Activated T-helper 17 cell treated with anti-CD3 and anti-CD28 coated beads, Interleukin-2, amount 50 U/mL, for 72 hours (primary cell): Measurements from ENCODE around the gene FOXD2. TPM values are rescaled to one million over a fixed set of nuclear protein-coding genes. Genes with fewer than 3 reads are reported as not detected.
"Not testable (repeated sequence)": the region's sequence is repeated elsewhere in the genome, so short reads cannot be mapped to it uniquely, and the experiment has no call there.

ENCODE experiments used
- ATAC-seq: fragments of 150-1000 bp; cut with Tn5 transposase; replicated peaks from 2 replicates; pipeline ENCODE4 v1.10.0; 2021; ENCODE audit warnings: mild to moderate bottlenecking, moderate library complexity
- H3K27ac Mint-ChIP-seq: one replicate; pipeline ENCODE4 v1.8.0; 2022; ENCODE audit warnings: mixed read lengths
- H3K27me3 Mint-ChIP-seq: one replicate; pipeline ENCODE4 v1.8.0; 2022; ENCODE audit warnings: mixed read lengths
- H3K36me3 Mint-ChIP-seq: one replicate; pipeline ENCODE4 v1.8.0; 2022; ENCODE audit warnings: low read depth, mild to moderate bottlenecking, mixed read lengths
- H3K4me1 Mint-ChIP-seq: one replicate; pipeline ENCODE4 v1.8.0; 2022; ENCODE audit warnings: mixed read lengths
- H3K4me3 Mint-ChIP-seq: one replicate; pipeline ENCODE4 v1.8.0; 2022; ENCODE audit warnings: mild to moderate bottlenecking, mixed read lengths
- H3K9me3 Mint-ChIP-seq: one replicate; pipeline ENCODE4 v1.8.0; 2022; ENCODE audit warnings: mixed read lengths
- total RNA-seq, 2 donors: library from RNA; stranded (reverse); gene quantifications; one replicate each; pipeline ENCODE4 v1.2.3, GENCODE V29; 2022

The FOXD2 gene
- total RNA-seq, 2 donors from 2014 or later: 0.19 to 0.29 TPM

- H3K36me3 Mint-ChIP-seq: not testable (repeated sequence)
- peaks cover 50% of the 10 kb centered on the region for H3K27me3 Mint-ChIP-seq
Measured at GRCh38 chr1:47457547-47457946, 19.7 kb downstream of the FOXD2 start.

GRCh38 chr1:47459253-47459788 is 21.5 kb downstream of the FOXD2 start:
- no peak overlapping the region for H3K4me3 Mint-ChIP-seq
- no peaks in the 10 kb centered on the region for H3K4me1 Mint-ChIP-seq
- no peaks in the 10 kb centered on the region for H3K36me3 Mint-ChIP-seq
- no peaks in the 10 kb centered on the region for H3K9me3 Mint-ChIP-seq
- H3K27ac Mint-ChIP-seq: no peak overlapping the region
- no peak for ATAC-seq
- peaks cover 56% of the 10 kb centered on the region for H3K27me3 Mint-ChIP-seq

More at GRCh38 chr1:47457547-47457946, 19.7 kb downstream of the FOXD2 start:
- H3K27ac Mint-ChIP-seq, H3K4me3 Mint-ChIP-seq, H3K4me1 Mint-ChIP-seq, ATAC-seq, H3K9me3 Mint-ChIP-seq: not testable (repeated sequence)

GRCh38 chr1:47460040-47460439 is 22.2 kb downstream of the FOXD2 start:
- Mint-ChIP-seq H3K4me1 (no peaks in the 10 kb centered on the region), H3K27me3 (peaks cover 54% of the 10 kb centered on the region), H3K9me3 (no peaks in the 10 kb centered on the region), H3K27ac (no peak overlapping the region), H3K36me3 (no peaks in the 10 kb centered on the region), H3K4me3 (no peak overlapping the region)
- ATAC-seq: no peak

- no peaks in the 10 kb centered on the region for H3K36me3 Mint-ChIP-seq
- ATAC-seq: no peak
- no peaks in the 10 kb centered on the region for H3K9me3 Mint-ChIP-seq
- H3K27me3 Mint-ChIP-seq: peaks cover 52% of the 10 kb centered on the region
- no peak overlapping the region for H3K4me3 Mint-ChIP-seq
- H3K4me1 Mint-ChIP-seq: no peaks in the 10 kb centered on the region
- H3K27ac Mint-ChIP-seq: no peak overlapping the region
Measured at GRCh38 chr1:47460456-47460855, 22.6 kb downstream of the FOXD2 start.

- no peaks in the 10 kb centered on the region for H3K4me1 Mint-ChIP-seq
- H3K36me3 Mint-ChIP-seq: no peaks in the 10 kb centered on the region
- H3K27ac Mint-ChIP-seq: no peak overlapping the region
Measured at GRCh38 chr1:47465605-47466004, 27.8 kb downstream of the FOXD2 start.

GRCh38 chr1:47468709-47469389 is 31.0 kb downstream of the FOXD2 start:
- no peaks in the 10 kb centered on the region for H3K4me1 Mint-ChIP-seq
- H3K36me3 Mint-ChIP-seq: no peaks in the 10 kb centered on the region
- no peak for ATAC-seq
- H3K9me3 Mint-ChIP-seq: no peaks in the 10 kb centered on the region
- no peak overlapping the region for H3K4me3 Mint-ChIP-seq
- H3K27ac Mint-ChIP-seq: no peak overlapping the region
- H3K27me3 Mint-ChIP-seq: peaks cover 22% of the 10 kb centered on the region

More at GRCh38 chr1:47465605-47466004, 27.8 kb downstream of the FOXD2 start:
- Mint-ChIP-seq H3K4me3 (no peak overlapping the region), H3K27me3 (peaks cover 45% of the 10 kb centered on the region), H3K9me3 (no peaks in the 10 kb centered on the region)
- ATAC-seq: no peak

GRCh38 chr1:47469390-47469759 is 31.5 kb downstream of the FOXD2 start:
- H3K27me3 Mint-ChIP-seq: peaks cover 25% of the 10 kb centered on the region
- ATAC-seq: no peak
- H3K36me3 Mint-ChIP-seq: no peaks in the 10 kb centered on the region
- no peaks in the 10 kb centered on the region for H3K4me1 Mint-ChIP-seq
- no peak overlapping the region for H3K4me3 Mint-ChIP-seq
- no peaks in the 10 kb centered on the region for H3K9me3 Mint-ChIP-seq
- H3K27ac Mint-ChIP-seq: no peak overlapping the region

GRCh38 chr1:47469910-47470309 is 32.1 kb downstream of the FOXD2 start:
- no peak for ATAC-seq
- Mint-ChIP-seq H3K4me3 (no peak overlapping the region), H3K9me3 (no peaks in the 10 kb centered on the region), H3K4me1 (no peaks in the 10 kb centered on the region), H3K27ac (no peak overlapping the region), H3K36me3 (no peaks in the 10 kb centered on the region), H3K27me3 (peaks cover 27% of the 10 kb centered on the region)

GRCh38 chr1:47471163-47471562 is 33.3 kb downstream of the FOXD2 start:
- Mint-ChIP-seq H3K9me3 (no peaks in the 10 kb centered on the region), H3K36me3 (no peaks in the 10 kb centered on the region), H3K4me1 (no peaks in the 10 kb centered on the region), H3K27ac (no peak overlapping the region), H3K4me3 (no peak overlapping the region), H3K27me3 (peaks cover 33% of the 10 kb centered on the region)
- no peak for ATAC-seq

- no peak overlapping the region for H3K4me3 Mint-ChIP-seq
- no peak overlapping the region for H3K27ac Mint-ChIP-seq
- H3K4me1 Mint-ChIP-seq: no peaks in the 10 kb centered on the region
- no peaks in the 10 kb centered on the region for H3K36me3 Mint-ChIP-seq
- no peak for ATAC-seq
- H3K9me3 Mint-ChIP-seq: no peaks in the 10 kb centered on the region
- H3K27me3 Mint-ChIP-seq: peaks cover 38% of the 10 kb centered on the region
Measured at GRCh38 chr1:47474278-47475193, 36.7 kb downstream of the FOXD2 start.

GRCh38 chr1:47477595-47478080 is 39.8 kb downstream of the FOXD2 start:
- Mint-ChIP-seq H3K4me1 (no peaks in the 10 kb centered on the region), H3K9me3 (no peaks in the 10 kb centered on the region), H3K27me3 (peaks cover 41% of the 10 kb centered on the region), H3K27ac (no peak overlapping the region), H3K36me3 (no peaks in the 10 kb centered on the region), H3K4me3 (no peak overlapping the region)
- ATAC-seq: no peak

- no peaks in the 10 kb centered on the region for H3K36me3 Mint-ChIP-seq
- H3K4me3 Mint-ChIP-seq: no peak overlapping the region
- H3K4me1 Mint-ChIP-seq: no peaks in the 10 kb centered on the region
- no peak for ATAC-seq
- H3K27me3 Mint-ChIP-seq: peaks cover 43% of the 10 kb centered on the region
- no peaks in the 10 kb centered on the region for H3K9me3 Mint-ChIP-seq
- no peak overlapping the region for H3K27ac Mint-ChIP-seq
Measured at GRCh38 chr1:47478090-47478489, 40.2 kb downstream of the FOXD2 start.

GRCh38 chr1:47479664-47480063 is 41.8 kb downstream of the FOXD2 start:
- no peaks in the 10 kb centered on the region for H3K4me1 Mint-ChIP-seq
- H3K9me3 Mint-ChIP-seq: no peaks in the 10 kb centered on the region
- no peaks in the 10 kb centered on the region for H3K36me3 Mint-ChIP-seq
- peaks cover 38% of the 10 kb centered on the region for H3K27me3 Mint-ChIP-seq
- H3K4me3 Mint-ChIP-seq: no peak overlapping the region
- H3K27ac Mint-ChIP-seq: no peak overlapping the region
- no peak for ATAC-seq

GRCh38 chr1:47481936-47482335 is 44.1 kb downstream of the FOXD2 start:
- Mint-ChIP-seq H3K27ac (no peak overlapping the region), H3K36me3 (no peaks in the 10 kb centered on the region), H3K4me3 (no peak overlapping the region), H3K4me1 (no peaks in the 10 kb centered on the region), H3K9me3 (no peaks in the 10 kb centered on the region), H3K27me3 (peaks cover 31% of the 10 kb centered on the region)
- ATAC-seq: no peak

- no peaks in the 10 kb centered on the region for H3K36me3 Mint-ChIP-seq
- peaks cover 29% of the 10 kb centered on the region for H3K27me3 Mint-ChIP-seq
- H3K9me3 Mint-ChIP-seq: no peaks in the 10 kb centered on the region
- H3K4me1 Mint-ChIP-seq: no peaks in the 10 kb centered on the region
- no peak for ATAC-seq
- no peak overlapping the region for H3K4me3 Mint-ChIP-seq
- H3K27ac Mint-ChIP-seq: no peak overlapping the region
Measured at GRCh38 chr1:47482786-47483185, 44.9 kb downstream of the FOXD2 start.
